Activated CD4-positive, alpha-beta T cell treated with anti-CD3 and anti-CD28 coated beads for 4 hours (primary cell): ENCODE measurements around the gene KRT7.

ENCODE experiments used
- DNase-seq, 2 donors: peaks; one replicate each; pipeline ENCODE4 v3.0.0-alpha.2; 2020

KRT7 gene

GRCh38 chr12:52232674-52233461 is at the start of gene KRT7:
KRT7 (plus strand) TSS chr12:52233243; CDS start chr12:52233297, 54 bp downstream.
- no peak for DNase-seq

GRCh38 chr12:52183544-52183910 is 49.5 kb upstream of the KRT7 start:
- no peak for DNase-seq

GRCh38 chr12:52183971-52184370 is 49.1 kb upstream of the KRT7 start:
- DNase-seq = no peak

GRCh38 chr12:52184813-52185212 is 48.2 kb upstream of the KRT7 start:
- DNase-seq = no peak

- DNase-seq = no peak
Observed at GRCh38 chr12:52185400-52185967, 47.6 kb upstream of the KRT7 start.

GRCh38 chr12:52186118-52186840 is 46.8 kb upstream of the KRT7 start:
- no peak for DNase-seq

- DNase-seq = no peak
Observed at GRCh38 chr12:52187206-52187605, 45.8 kb upstream of the KRT7 start.

GRCh38 chr12:52187640-52188039 is 45.4 kb upstream of the KRT7 start:
- DNase-seq = no peak

- DNase-seq = no peak
Observed at GRCh38 chr12:52188658-52189057, 44.4 kb upstream of the KRT7 start.

- no peak for DNase-seq
Observed at GRCh38 chr12:52189376-52190174, 43.5 kb upstream of the KRT7 start.

GRCh38 chr12:52190860-52191729 is 41.9 kb upstream of the KRT7 start:
- no peak for DNase-seq

- DNase-seq = peak in 1 of 2 donors; percentile 27
Observed at GRCh38 chr12:52191841-52192791, 40.9 kb upstream of the KRT7 start, which contains the start of gene KRT80. KRT80 (minus strand) TSS chr12:52192014; CDS start chr12:52191902, 112 bp downstream.

- no peak for DNase-seq
Observed at GRCh38 chr12:52193532-52193931, 39.5 kb upstream of the KRT7 start.

- DNase-seq = no peak
Observed at GRCh38 chr12:52193991-52194390, 39.1 kb upstream of the KRT7 start.

- DNase-seq = no peak
Observed at GRCh38 chr12:52195065-52195730, 37.8 kb upstream of the KRT7 start.

GRCh38 chr12:52197371-52198231 is 35.4 kb upstream of the KRT7 start:
- no peak for DNase-seq

- no peak for DNase-seq
Observed at GRCh38 chr12:52198454-52199215, 34.4 kb upstream of the KRT7 start.

GRCh38 chr12:52199294-52199919 is 33.6 kb upstream of the KRT7 start:
- DNase-seq = no peak
